ENCODE data around the gene EPHA5.

DNA sequence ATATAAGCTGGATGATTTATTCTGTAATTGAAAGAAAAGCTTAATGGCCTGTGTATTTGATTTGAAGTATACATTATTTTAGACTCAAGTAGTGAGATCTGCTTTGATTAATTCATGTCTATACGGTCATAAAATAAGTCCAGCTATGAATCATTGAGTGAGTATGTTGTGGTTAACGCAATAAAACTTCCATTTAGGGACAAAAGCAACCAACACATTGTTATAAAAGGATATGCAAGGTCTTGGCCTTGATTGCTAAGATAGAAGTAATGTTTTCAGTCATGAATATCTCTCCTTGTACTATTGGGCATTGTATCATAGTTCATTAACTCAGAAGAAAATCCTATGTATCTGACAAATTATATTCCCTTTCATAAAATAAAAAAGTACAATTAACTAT is 162.1 kb downstream of the EPHA5 start:
- TF ChIP-seq TAF1 (IDR thresholded peaks at IDR 0.05; ENCODE audit: low read depth), result no peak
- no peak for TF ChIP-seq YY1 (IDR thresholded peaks at IDR 0.05; ENCODE audit: low read depth)
- TF ChIP-seq, protein P1, sequence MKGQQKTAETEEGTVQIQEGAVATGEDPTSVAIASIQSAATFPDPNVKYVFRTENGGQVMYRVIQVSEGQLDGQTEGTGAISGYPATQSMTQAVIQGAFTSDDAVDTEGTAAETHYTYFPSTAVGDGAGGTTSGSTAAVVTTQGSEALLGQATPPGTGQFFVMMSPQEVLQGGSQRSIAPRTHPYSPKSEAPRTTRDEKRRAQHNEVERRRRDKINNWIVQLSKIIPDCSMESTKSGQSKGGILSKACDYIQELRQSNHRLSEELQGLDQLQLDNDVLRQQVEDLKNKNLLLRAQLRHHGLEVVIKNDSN (IDR thresholded peaks at IDR 0.05), result no peak

Data from Ishikawa (cell line).